Prostate gland (tissue), 2 donors: ENCODE results near the gene POLDIP2.

Experiments used
- POLR2A ChIP-seq: fragments of 450-650 bp; IDR thresholded peaks from one replicate; pipeline ENCODE4 v1.6.1; 2016; ENCODE audit warnings: antibody characterized with exemption, mild to moderate bottlenecking
- TF ChIP-seq, protein P1 (sequence below), 4 experiments: fragments of 200-600 bp in 2 of 4; fragments of 450-650 bp in 2 of 4; sonication (generic) in 2 of 4; IDR thresholded peaks; 1 replicate in 3 of 4; 2 replicates in 1 of 4; pipeline ENCODE4 v1.5.1; 2016 to 2019; ENCODE audit warnings: antibody characterized with exemption in 4 of 4, mild to moderate bottlenecking in 2 of 4, moderate library complexity in 2 of 4

DNA sequence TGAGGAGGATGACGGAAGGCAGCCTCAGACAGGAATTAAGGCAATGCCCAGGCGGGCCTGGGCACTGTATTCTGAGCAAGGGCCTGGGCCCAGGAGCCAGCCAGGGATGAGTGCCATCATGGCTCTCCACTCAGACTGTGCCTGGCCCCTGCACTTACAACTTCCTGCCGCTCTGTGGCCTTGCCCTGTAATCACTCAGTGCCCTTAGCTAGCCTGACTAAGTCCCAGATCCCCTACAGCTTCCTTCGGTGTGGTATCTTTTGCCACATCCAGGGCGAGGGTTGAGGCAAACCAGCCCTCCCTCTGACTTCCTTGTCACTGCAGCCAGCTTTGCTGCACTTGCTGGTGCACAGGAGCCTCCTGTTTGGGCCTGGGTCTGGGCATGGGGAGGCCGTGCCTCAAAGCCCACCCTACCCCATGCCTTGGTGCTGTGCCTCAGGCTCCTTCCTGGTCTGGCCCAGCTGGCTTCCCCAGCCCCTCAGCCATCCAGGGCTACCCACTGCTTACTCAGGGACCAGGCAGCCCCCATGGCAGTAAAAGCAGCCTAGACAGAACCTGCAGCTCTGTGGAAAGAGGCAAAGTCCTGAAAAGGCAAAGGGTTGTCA lies 39.4 kb upstream of the POLDIP2 start:
- TF ChIP-seq, protein P1, sequence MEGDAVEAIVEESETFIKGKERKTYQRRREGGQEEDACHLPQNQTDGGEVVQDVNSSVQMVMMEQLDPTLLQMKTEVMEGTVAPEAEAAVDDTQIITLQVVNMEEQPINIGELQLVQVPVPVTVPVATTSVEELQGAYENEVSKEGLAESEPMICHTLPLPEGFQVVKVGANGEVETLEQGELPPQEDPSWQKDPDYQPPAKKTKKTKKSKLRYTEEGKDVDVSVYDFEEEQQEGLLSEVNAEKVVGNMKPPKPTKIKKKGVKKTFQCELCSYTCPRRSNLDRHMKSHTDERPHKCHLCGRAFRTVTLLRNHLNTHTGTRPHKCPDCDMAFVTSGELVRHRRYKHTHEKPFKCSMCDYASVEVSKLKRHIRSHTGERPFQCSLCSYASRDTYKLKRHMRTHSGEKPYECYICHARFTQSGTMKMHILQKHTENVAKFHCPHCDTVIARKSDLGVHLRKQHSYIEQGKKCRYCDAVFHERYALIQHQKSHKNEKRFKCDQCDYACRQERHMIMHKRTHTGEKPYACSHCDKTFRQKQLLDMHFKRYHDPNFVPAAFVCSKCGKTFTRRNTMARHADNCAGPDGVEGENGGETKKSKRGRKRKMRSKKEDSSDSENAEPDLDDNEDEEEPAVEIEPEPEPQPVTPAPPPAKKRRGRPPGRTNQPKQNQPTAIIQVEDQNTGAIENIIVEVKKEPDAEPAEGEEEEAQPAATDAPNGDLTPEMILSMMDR (IDR thresholded peaks at IDR 0.05), result no peak
- no peak for TF ChIP-seq POLR2A
